ENCODE measurements around the gene APMAP.
"Not testable (repeated sequence)": the region's sequence is repeated elsewhere in the genome, so short reads cannot be mapped to it uniquely, and the experiment has no call there.

APMAP gene

DNA sequence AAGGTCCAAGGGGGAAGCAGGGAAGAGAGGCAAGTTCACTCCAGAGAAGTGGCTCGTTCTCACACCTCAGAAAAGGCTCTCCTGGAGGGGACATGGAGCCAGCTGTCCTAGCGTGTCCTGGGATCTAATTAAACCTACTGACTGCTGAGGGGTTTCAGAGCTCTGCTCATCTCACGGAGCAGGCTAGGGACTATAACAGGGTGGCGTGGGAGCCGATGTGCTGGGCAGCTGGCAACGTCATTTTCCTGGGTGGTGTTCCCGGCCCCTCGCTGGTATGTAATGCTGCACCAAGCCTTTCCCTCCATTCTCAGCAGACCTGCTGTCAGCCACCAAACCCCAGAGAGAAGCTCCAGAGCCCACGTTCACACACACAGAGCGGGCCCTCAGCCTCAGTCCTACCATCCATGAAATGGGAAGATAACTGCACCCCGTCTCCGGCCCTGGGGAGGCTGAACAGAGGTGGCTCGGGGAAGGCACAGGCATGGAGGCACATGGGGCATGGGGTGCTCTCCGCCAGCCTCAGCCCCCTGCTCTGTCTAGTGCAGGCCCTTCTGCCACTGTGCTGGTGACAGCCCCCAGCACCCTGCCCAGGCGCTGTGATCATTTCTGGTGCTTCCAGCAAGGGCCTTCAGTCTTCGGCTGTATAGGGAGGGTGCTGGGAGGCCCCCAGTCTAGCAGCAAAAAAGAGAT is 41.6 kb downstream of the APMAP start:
- no peak for DNase-seq (ENCODE audit: low read depth)
- no peak for TF ChIP-seq CTCF (conservative IDR thresholded peaks at IDR 0.05; ENCODE audit: low read depth, low read length)
- no peak overlapping the region for H3K4me3 ChIP-seq (ENCODE audit: low read length)

DNA sequence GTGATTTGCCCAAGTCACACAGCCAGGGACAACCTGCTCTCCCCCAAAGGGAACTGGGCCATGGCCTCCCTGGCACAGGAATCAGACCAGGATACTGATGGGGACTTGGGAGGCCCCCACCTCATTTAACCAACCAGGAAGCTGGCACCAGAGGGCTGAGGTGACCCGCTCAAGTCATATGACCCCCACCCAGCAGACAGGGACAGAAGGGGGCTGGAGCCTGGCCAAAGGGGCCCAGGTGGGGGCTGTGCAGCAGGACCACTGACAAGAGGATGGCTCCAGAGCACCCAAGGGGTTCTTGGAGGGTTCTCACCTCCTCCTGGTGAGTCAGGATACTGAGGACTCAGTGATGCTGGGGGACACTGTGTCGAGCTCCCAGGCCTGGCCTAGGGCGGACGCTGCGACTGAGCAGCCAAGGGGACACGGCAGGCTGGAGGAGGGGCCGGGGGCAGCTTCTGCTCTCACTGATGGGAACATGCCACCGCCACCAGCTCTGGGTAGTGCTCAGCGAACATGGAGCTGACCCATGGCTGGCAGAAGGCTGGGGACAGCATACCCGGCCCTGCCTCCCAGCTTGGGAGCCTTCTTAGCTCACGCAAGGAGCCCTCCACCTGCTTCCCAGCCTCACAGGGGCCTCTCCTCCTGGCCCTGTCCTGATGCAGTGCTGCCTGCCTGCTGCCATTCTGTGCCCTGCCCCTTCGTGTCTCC is 42.3 kb downstream of the APMAP start:
- TF ChIP-seq CTCF (conservative IDR thresholded peaks at IDR 0.05; ENCODE audit: low read depth, low read length), result no peak
- H3K4me3 ChIP-seq (ENCODE audit: low read length), result no peak overlapping the region
- no peak for DNase-seq (ENCODE audit: low read depth)

GRCh38 chr20:24949756-24950127 is 42.8 kb downstream of the APMAP start:
- TF ChIP-seq CTCF (conservative IDR thresholded peaks at IDR 0.05; ENCODE audit: low read depth, low read length), result no peak
- no peak for DNase-seq (ENCODE audit: low read depth)
- no peak overlapping the region for H3K4me3 ChIP-seq (ENCODE audit: low read length)

- TF ChIP-seq CTCF (conservative IDR thresholded peaks at IDR 0.05; ENCODE audit: low read depth, low read length), result no peak
- H3K4me3 ChIP-seq (ENCODE audit: low read length), result no peak within 1 kb of the TSS
- DNase-seq (ENCODE audit: low read depth), result no peak
These were observed 43.4 kb downstream of the APMAP start, which contains the start of gene CST7 for GRCh38 chr20:24948939-24949679. TSS of gene CST7 (plus strand) at chr20:24949269. CDS start at chr20:24949506, 237 bp downstream.

- not testable (repeated sequence) for DNase-seq (ENCODE audit: low read depth); H3K4me3 ChIP-seq (ENCODE audit: low read length)
These were observed 44.1 kb downstream of the APMAP start for GRCh38 chr20:24948396-24948938.

- not testable (repeated sequence) for DNase-seq (ENCODE audit: low read depth); H3K4me3 ChIP-seq (ENCODE audit: low read length)
These were observed 46.2 kb downstream of the APMAP start for GRCh38 chr20:24946376-24946775.

DNA sequence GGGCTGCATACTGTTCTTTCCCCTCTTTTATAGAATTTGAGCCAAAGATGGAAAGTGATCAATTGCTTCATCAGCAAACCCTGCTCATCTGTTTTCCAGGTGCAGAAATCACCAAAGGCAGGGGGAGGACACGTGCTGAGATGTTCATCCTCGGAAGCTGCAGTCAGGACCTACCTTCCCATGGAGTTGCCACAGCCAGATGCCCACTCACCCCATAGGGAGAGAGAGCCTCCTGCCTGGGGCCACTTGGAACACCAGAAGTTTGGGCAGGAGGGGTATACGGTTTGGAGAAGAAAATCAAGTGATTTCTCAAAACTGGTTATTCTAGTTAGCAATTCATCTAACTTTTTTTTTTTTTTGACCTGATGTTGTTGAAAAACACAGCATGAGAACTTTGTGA is 48.8 kb downstream of the APMAP start:
- no peak overlapping the region for H3K4me3 ChIP-seq (ENCODE audit: low read length)
- TF ChIP-seq CTCF (conservative IDR thresholded peaks at IDR 0.05; ENCODE audit: low read depth, low read length), result no peak
- DNase-seq (ENCODE audit: low read depth), result no peak
